Heart left ventricle (tissue), 16 donors: ENCODE measurements around the gene RNASEH2C. TPM values are rescaled to one million over a fixed set of nuclear protein-coding genes. Genes with fewer than 3 reads are reported as not detected.
A peak's percentile ranks its signal among the peaks of the same experiment; 100 is the strongest.

Source experiments
- ATAC-seq, 4 donors: fragments of 200-7000 bp; cut with Tn5 transposase; one replicate each; pipeline ENCODE4 v1.9.1; 2020 to 2022; ENCODE audit warnings: moderate library complexity in 4 of 4, mild to moderate bottlenecking in 3 of 4, moderate number of reproducible peaks in 1 of 4
- DNase-seq, 5 donors: peaks; one replicate each; pipeline ENCODE4 v3.0.0-alpha.2; 2020
- H3K27ac ChIP-seq, 12 donors: fragments of 200-600 bp; sonication (generic) in 4 of 12; one replicate each; pipeline versions ENCODE4 v1.5.0 to v1.8.0; 2016 to 2022; ENCODE audit warnings: mild to moderate bottlenecking in 2 of 12
- H3K27me3 ChIP-seq, 9 donors: fragments of 200-600 bp; sonication (generic) in 2 of 9; one replicate each; pipeline versions ENCODE4 v1.5.1 to v1.8.0; 2016 to 2022; ENCODE audit warnings: mild to moderate bottlenecking in 3 of 9
- H3K36me3 ChIP-seq, 9 donors: fragments of 200-600 bp; sonication (generic) in 2 of 9; one replicate each; pipeline versions ENCODE4 v1.5.0 to v1.8.0; 2018 to 2022; ENCODE audit warnings: mild to moderate bottlenecking in 2 of 9
- H3K4me1 ChIP-seq, 12 donors: fragments of 200-600 bp; sonication (generic) in 4 of 12; one replicate each; pipeline versions ENCODE4 v1.5.0 to v1.8.0; 2016 to 2022; ENCODE audit warnings: mild to moderate bottlenecking in 3 of 12
- H3K4me3 ChIP-seq, 12 donors: fragments of 200-600 bp; sonication (generic) in 4 of 12; one replicate each; pipeline versions ENCODE4 v1.5.0 to v1.8.0; 2017 to 2022; ENCODE audit warnings: mild to moderate bottlenecking in 9 of 12, moderate library complexity in 4 of 12
- H3K9me3 ChIP-seq, 12 donors: fragments of 200-600 bp; sonication (generic) in 4 of 12; one replicate each; pipeline versions ENCODE4 v1.5.0 to v1.8.0; 2016 to 2022; ENCODE audit warnings: mild to moderate bottlenecking in 1 of 12
- CTCF ChIP-seq, 12 donors: fragments of 200-600 bp; sonication (generic) in 4 of 12; IDR thresholded peaks; one replicate each; pipeline versions ENCODE4 v1.5.0 to v1.8.0; 2018 to 2022; ENCODE audit warnings: antibody characterized with exemption in 12 of 12, mild to moderate bottlenecking in 5 of 12
- POLR2A ChIP-seq, 2 donors: fragments of 450-650 bp; IDR thresholded peaks; one replicate each; pipeline ENCODE4 v1.6.1; 2017; ENCODE audit warnings: antibody characterized with exemption in 2 of 2, mild to moderate bottlenecking in 2 of 2, moderate library complexity in 2 of 2
- WGBS, 4 donors: extraction: QIAGEN DNeasy Blood & Tissue Kit in 2 of 4; methylation state at CpG; one replicate each; pipeline versions ENCODE4 v1.1.5 to v1.1.7; 2013 to 2018; 5-methylcytosine and 5-hydroxymethylcytosine counted together
- intact Hi-C, 10 donors: fragments of 100-400 bp; cut with DNase I; formaldehyde crosslinking; loops; one replicate each; pipeline versions ENCODE4 v1.11.1 to v1.14.2; 2022
- polyA plus RNA-seq, 2 donors: library from polyadenylated mRNA; stranded (reverse); fragments of 200-250 nt; gene quantifications; one replicate each; pipeline ENCODE4 v1.2.3, GENCODE V29; 2013
- total RNA-seq, 9 donors: library from RNA; depleted of rRNA in 2 of 9; stranded (reverse); fragments of >200 nt in 2 of 9; fragmentation: NEBNext Ultra II Directional in 3 of 9; extraction: Animal tissue kit (Norgen Biotek cat#: 25700) in 3 of 9; gene quantifications; one replicate each; pipeline versions ENCODE4 v1.1.0 to v1.2.4, GENCODE V29; 2016 to 2023
- donor health status: ischemic (EF 13 %, LVEDD 7.1; RV severe dilation, severe dysfunction).
- donor health status: healthy with polysubstance abuse.
- donor health status: DM: no; HTN: yes; CAD: no.
- donor health status: DM: no; HTN: no; CAD: no.
- donor health status: ischemic (EF 25% LVEDD 6.9; RV normal size, moderate dysfunction).
- donor health status: ischemic (EF 25% LVEDD 5.7; RV mildly dilated, moderate dysfunction).
- donor health status: healthy.
- donor health status: DM: yes; HTN: yes; CAD: no.
- donor health status: ischemic (EF 35%, LVEDD 5.7; RV mildly dilated, moderate dysfunction).
- donor health status: nonischemic (EF 11% LVEDD 7.7; RV severe dilation, severe dysfunction).
- donor health status: DM: yes; HTN: yes; CAD: no.
- donor health status: PGD.
- donor health status: ischemic (EF 29% LVEDD 5.4; RV normal size, mild dysfunction).
- donor health status: nonischemic (EF 23%, LVEDD 6.1; RV moderate dilation, normal function).

The RNASEH2C gene
- total and polyA plus RNA-seq, 11 donors = 31.7 to 131 (median 54.7) TPM

DNA sequence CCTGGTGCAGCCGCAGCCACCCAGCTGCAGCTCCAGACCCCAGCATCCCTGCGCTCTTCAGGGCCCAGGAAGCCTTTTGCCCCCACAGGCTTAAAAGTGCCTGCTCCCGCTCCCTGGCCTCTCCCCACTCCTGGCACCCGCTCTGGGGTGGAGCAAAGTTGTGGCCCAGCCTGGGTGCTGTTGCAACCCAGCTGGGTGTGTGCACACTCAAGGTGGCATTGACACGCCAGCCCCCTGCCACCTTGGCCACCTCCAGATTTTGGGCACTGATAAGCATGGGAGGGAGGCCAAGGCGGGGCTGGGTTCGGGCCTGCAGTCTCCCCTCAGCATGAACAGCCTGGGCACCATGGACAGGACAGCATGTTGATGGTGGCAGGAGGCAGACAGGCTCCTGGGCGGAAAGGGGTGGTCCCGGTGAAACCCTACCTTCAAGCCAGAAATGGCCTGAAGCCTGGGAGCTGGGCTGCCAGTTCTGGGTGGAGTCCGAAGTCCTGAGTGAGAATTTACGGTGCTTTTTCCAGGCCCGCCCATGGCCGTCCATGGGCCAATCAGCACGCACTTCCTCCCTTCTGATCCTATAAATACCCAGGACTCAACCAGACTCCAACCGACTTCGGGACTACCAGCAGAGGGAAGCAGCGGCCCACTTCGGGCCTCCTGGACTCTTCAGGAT, 23.6 kb upstream of the RNASEH2C start:
- Histone ChIP-seq H3K4me3 (no peak overlapping the region), H3K36me3 (no peaks in the 10 kb centered on the region), H3K4me1 (no peaks in the 10 kb centered on the region), H3K27me3 (no peaks in the 10 kb centered on the region), H3K9me3 (no peaks in the 10 kb centered on the region), H3K27ac (no peak overlapping the region)
- peak in 3 of 4 donors; percentile 77 to 79 (median 78) for ATAC-seq
- intact Hi-C loops = no loop called here
- peak in 7 of 12 donors; percentile 14 to 45 (median 23) for TF ChIP-seq CTCF (IDR thresholded peaks at IDR 0.05)
- TF ChIP-seq POLR2A (IDR thresholded peaks at IDR 0.05) = no peak
- peak in 2 of 5 donors; percentile 37 to 65 for DNase-seq
- 70 to 87% (median 78%) methylated on average over 13 to 18 of the region's 18 CpGs for WGBS, 4 donors

GRCh38 chr11:65743681-65744025, 23.1 kb upstream of the RNASEH2C start:
- no peaks in the 10 kb centered on the region for H3K27me3 ChIP-seq
- H3K36me3 ChIP-seq = no peaks in the 10 kb centered on the region
- H3K9me3 ChIP-seq = no peaks in the 10 kb centered on the region
- H3K4me3 ChIP-seq = no peak overlapping the region
- DNase-seq = no peak
- no peak overlapping the region for H3K27ac ChIP-seq
- intact Hi-C loops = no loop called here
- TF ChIP-seq POLR2A (IDR thresholded peaks at IDR 0.05) (no peak), CTCF (IDR thresholded peaks at IDR 0.05) (no peak)
- 72 to 85% (median 79%) methylated on average over 10 of the region's 10 CpGs for WGBS, 4 donors
- H3K4me1 ChIP-seq = no peaks in the 10 kb centered on the region
- no peak for ATAC-seq

GRCh38 chr11:65742353-65742752, 21.8 kb upstream of the RNASEH2C start:
- 75 to 90% (median 84%) methylated on average over 1 of the region's 1 CpG for whole genome bisulfite sequencing, 4 donors
- H3K9me3 ChIP-seq = no peaks in the 10 kb centered on the region
- no peak overlapping the region for H3K27ac ChIP-seq
- H3K36me3 ChIP-seq = no peaks in the 10 kb centered on the region
- intact Hi-C loops = no loop called here
- ATAC-seq = no peak
- TF ChIP-seq POLR2A (IDR thresholded peaks at IDR 0.05) (no peak), CTCF (IDR thresholded peaks at IDR 0.05) (no peak)
- H3K4me3 ChIP-seq = no peak overlapping the region
- no peak for DNase-seq
- H3K27me3 ChIP-seq = no peaks in the 10 kb centered on the region
- H3K4me1 ChIP-seq = no peaks in the 10 kb centered on the region

GRCh38 chr11:65741185-65741584, 20.6 kb upstream of the RNASEH2C start:
- H3K4me1 ChIP-seq = no peaks in the 10 kb centered on the region
- intact Hi-C loops = no loop called here

More at GRCh38 chr11:65741185-65741584, 20.6 kb upstream of the RNASEH2C start:
- ATAC-seq = no peak
- WGBS, 4 donors = 72 to 77% (median 75%) methylated on average over 8 of the region's 8 CpGs
- Histone ChIP-seq H3K9me3 (no peaks in the 10 kb centered on the region), H3K4me3 (no peak overlapping the region), H3K36me3 (no peaks in the 10 kb centered on the region), H3K27me3 (no peaks in the 10 kb centered on the region), H3K27ac (no peak overlapping the region)
- no peak for TF ChIP-seq CTCF (IDR thresholded peaks at IDR 0.05)
- no peak for TF ChIP-seq POLR2A (IDR thresholded peaks at IDR 0.05)
- DNase-seq = no peak
